PFSK-1 (cell line): Measurements from ENCODE around the gene RASSF1.

Source experiments
- FOXP2 ChIP-seq: optimal IDR thresholded peaks from 2 replicates; pipeline ENCODE3; 2011; ENCODE audit warnings: borderline replicate concordance, control low read depth, inconsistent platforms; ENCODE audit not compliant: insufficient read depth; ENCODE audit errors: extremely low read length, extremely low read depth
- POLR2AphosphoS5 ChIP-seq: IDR thresholded peaks from 2 replicates; pipeline ENCODE4 v1.6.1; 2012; ENCODE audit warnings: low read depth, mild to moderate bottlenecking, control low read depth, low read length, moderate library complexity
- SIN3A ChIP-seq: IDR thresholded peaks from 2 replicates; pipeline ENCODE4 v1.6.1; 2012; ENCODE audit warnings: mild to moderate bottlenecking, low read length, moderate library complexity, borderline replicate concordance; ENCODE audit not compliant: insufficient read depth
- TAF1 ChIP-seq: IDR thresholded peaks from 2 replicates; pipeline ENCODE4 v1.6.1; 2012; ENCODE audit warnings: low read length, control low read depth, borderline replicate concordance; ENCODE audit not compliant: insufficient read depth
- TF ChIP-seq, protein P1 (sequence below), 2 experiments: IDR thresholded peaks; 2 replicates each; pipeline versions ENCODE4 v1.6.1 to v1.8.0; 2011 to 2012; ENCODE audit warnings: low read depth in 2 of 2, low read length in 2 of 2, control low read depth in 1 of 2, inconsistent platforms in 1 of 2, mild to moderate bottlenecking in 1 of 2, moderate library complexity in 1 of 2; ENCODE audit not compliant: insufficient read depth in 1 of 2

Gene RASSF1

DNA sequence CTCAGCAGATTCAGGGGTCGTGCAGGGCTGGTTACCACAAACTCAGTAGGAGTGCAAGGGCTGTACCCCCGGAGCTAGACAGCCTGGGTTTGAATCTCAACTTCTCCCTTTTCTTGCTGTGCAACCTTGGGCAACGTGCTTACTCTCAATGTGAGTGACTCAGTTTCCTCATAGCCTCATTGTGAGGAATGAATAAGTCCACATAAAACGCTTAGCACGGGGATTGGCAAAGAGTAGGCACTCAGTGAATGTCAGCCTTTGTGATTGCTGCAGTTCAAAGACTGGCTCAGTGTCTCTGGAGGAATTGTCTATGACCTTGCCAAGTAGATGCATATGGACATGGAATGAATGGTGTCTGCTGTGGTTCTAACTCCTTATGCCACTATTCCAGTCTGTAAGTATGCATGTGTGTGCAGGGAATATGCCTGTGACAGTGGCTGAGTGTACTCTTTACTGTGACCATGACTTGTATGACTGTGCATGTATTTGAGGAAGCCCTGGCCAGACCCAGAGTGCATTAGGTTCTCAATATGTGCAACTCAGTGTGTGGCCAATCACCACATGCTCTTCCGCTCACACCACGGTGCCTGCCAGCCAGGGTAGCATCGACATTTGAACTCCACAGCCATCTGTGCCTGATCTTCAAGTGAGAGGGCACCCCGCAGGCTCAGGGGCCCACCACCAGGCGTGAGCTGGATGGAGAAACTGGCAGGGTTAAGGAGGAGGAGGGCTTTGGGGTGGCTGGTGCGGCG is 40.5 kb downstream of the RASSF1 start:
- TF ChIP-seq, protein P1, sequence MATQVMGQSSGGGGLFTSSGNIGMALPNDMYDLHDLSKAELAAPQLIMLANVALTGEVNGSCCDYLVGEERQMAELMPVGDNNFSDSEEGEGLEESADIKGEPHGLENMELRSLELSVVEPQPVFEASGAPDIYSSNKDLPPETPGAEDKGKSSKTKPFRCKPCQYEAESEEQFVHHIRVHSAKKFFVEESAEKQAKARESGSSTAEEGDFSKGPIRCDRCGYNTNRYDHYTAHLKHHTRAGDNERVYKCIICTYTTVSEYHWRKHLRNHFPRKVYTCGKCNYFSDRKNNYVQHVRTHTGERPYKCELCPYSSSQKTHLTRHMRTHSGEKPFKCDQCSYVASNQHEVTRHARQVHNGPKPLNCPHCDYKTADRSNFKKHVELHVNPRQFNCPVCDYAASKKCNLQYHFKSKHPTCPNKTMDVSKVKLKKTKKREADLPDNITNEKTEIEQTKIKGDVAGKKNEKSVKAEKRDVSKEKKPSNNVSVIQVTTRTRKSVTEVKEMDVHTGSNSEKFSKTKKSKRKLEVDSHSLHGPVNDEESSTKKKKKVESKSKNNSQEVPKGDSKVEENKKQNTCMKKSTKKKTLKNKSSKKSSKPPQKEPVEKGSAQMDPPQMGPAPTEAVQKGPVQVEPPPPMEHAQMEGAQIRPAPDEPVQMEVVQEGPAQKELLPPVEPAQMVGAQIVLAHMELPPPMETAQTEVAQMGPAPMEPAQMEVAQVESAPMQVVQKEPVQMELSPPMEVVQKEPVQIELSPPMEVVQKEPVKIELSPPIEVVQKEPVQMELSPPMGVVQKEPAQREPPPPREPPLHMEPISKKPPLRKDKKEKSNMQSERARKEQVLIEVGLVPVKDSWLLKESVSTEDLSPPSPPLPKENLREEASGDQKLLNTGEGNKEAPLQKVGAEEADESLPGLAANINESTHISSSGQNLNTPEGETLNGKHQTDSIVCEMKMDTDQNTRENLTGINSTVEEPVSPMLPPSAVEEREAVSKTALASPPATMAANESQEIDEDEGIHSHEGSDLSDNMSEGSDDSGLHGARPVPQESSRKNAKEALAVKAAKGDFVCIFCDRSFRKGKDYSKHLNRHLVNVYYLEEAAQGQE (IDR thresholded peaks at IDR 0.05; ENCODE audit: insufficient read depth in 1 of 2, low read depth in 2 of 2, low read length in 2 of 2), result no peak
- TF ChIP-seq FOXP2 (no peak), SIN3A (no peak), TAF1 (peak; percentile 35; the same call in 1 of the 2 replicates)

DNA sequence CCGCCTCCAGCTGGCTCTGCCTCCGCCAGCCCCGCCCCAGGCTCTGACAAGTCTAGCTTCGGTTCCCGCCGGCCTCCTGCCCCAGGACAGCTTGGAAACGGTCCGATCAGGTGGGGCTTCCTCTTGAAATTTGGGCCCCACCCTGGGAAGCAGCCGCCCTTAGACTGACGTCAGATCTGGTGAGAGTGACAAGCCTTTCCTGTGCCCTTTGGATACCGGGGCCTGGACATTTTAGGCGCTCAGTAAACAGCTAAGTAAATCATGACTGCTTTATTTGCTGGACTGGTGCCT is 41.1 kb downstream of the RASSF1 start:
- TF ChIP-seq, protein P1 (IDR thresholded peaks at IDR 0.05; ENCODE audit: insufficient read depth in 1 of 2, low read depth in 2 of 2, low read length in 2 of 2), result no peak
- TF ChIP-seq POLR2AphosphoS5 (no peak), TAF1 (no peak), SIN3A (no peak), FOXP2 (no peak)

DNA sequence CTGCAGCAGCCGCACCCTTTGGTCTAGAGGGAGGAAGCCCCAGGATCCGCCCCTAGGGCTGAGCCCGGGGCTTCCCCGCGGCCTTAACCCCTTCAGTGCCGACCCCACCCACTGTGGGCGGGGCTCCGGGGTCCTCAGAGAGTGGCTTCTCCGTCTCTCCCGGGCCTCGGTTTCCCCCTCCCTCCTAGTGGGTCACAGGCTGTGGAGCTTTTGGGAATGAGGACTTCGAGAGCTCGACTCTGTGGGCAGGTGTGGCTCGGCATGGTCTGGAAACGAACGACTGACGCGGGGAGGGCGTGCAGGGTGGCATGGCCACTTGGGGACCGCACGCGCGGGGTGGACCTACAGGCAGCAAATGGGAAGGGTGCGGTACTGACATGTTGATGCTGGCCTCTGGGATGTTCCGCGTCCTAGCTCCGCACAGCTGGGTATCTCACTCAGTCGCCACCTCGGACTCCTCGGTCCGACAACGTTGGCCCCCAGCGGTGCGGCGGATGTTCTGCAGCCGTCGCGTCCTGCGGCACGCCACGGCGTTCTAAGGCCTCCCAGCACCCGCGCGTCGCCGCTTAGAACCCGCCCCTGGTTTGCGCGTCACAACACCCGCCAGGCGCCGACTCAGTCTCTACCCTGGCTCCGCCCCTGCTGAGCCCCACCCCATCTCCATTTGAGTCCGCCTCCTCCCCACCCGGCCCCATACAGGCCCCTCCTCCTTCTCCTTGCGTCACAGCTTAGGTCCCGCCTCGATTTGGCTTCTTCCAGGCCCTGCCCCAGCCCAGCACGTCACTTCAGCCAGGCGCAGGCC is 41.6 kb downstream of the RASSF1 start, which contains the start of the genes HYAL3 and NAA80:
HYAL3 (minus strand) TSS at position 570 of the 802 bp plus-strand sequence. CDS start 3,803 bp downstream, outside the sequence.
NAA80 (minus strand) TSS at position 570 of the 802 bp plus-strand sequence. CDS start 1,942 bp downstream, outside the sequence.
- TF ChIP-seq POLR2AphosphoS5, result peak; percentile 60
- peak; percentile 66; the same call in 1 of the 2 replicates for TF ChIP-seq TAF1
- TF ChIP-seq FOXP2, result no peak
- TF ChIP-seq, protein P1 (IDR thresholded peaks at IDR 0.05; ENCODE audit: insufficient read depth in 1 of 2, low read depth in 2 of 2, low read length in 2 of 2), result no peak; a peak in 1 of 4 replicates
- no peak for TF ChIP-seq SIN3A

GRCh38 chr3:50297896-50298725 is 42.5 kb downstream of the RASSF1 start:
- TF ChIP-seq FOXP2, result no peak
- TF ChIP-seq POLR2AphosphoS5, result no peak
- TF ChIP-seq TAF1, result no peak
- TF ChIP-seq, protein P1 (IDR thresholded peaks at IDR 0.05; ENCODE audit: insufficient read depth in 1 of 2, low read depth in 2 of 2, low read length in 2 of 2), result no peak
- TF ChIP-seq SIN3A, result no peak
